ENCODE data around the gene PSMG4.
A peak's percentile ranks its signal among the peaks of the same experiment; 100 is the strongest.

The PSMG4 gene

DNA sequence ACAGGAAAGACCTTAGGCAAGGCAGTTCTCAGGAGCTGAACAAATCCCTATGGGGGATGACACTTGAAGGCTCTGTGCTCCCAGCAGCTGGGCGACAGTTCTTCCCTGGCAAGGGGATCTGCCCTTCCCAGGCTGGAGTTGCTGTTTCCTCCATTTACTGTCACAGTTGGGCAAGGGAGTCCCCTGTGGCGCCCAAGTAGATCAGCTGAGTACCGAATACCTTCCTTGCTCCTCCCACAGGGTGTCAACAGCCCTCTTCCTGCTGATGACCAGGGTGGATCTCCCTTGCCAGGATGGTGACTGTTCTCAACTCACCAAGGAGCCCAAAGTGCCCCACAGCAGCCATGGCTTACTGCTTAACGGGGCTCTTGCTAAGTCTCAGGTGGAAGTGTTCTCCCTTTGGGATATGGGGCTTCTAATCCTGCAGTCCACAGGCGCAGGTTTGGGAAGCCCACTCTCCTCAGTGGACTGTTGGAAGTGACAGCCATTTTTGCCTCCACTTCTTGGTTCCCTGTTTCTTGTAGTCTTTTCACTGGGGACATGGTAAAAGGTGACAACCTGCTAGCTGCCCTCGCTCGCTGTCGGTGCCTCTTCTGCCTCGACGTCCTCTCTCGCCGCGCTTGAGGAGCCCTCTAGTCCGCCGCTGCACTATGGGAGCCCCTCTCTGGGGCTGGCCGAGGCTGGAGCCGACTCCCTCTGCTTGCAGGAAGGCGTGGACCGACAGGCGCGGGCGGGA lies 5.7 kb upstream of the PSMG4 start:
- DNase-seq, result no peak

- no peak for DNase-seq
These were observed 5.2 kb upstream of the PSMG4 start for GRCh38 chr6:3253597-3253961.

GRCh38 chr6:3258201-3258600 lies 546 bp upstream of the PSMG4 start:
- DNase-seq, result no peak

DNA sequence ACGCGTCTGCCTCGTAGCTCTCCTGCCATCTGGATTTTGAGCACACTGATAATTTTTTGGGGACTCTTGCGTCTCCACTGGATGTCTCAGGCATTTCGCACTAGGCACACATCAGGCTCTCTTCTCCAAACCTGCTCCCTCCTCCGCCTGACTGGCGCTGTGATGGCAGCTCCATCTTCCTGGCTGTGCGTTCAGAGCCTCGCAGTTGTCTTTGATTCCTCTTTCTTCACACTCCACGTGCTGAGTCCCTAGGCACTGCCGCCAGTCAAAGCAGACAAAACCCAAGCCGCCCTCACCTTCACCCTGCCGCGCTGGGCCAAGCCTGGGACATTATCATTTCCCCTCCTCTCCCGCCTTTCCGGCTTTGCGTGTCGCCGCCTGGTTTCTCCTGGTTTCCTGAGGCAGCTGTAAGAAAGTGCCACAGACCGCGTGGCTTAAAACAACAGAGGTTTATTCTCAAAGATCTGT lies 778 bp downstream of the PSMG4 start:
- DNase-seq, result peak; percentile 20

- no peak for DNase-seq
These were observed 1.5 kb downstream of the PSMG4 start for GRCh38 chr6:3260296-3260695.

- DNase-seq, result no peak
These were observed 2.2 kb downstream of the PSMG4 start for GRCh38 chr6:3260772-3261517.

DNA sequence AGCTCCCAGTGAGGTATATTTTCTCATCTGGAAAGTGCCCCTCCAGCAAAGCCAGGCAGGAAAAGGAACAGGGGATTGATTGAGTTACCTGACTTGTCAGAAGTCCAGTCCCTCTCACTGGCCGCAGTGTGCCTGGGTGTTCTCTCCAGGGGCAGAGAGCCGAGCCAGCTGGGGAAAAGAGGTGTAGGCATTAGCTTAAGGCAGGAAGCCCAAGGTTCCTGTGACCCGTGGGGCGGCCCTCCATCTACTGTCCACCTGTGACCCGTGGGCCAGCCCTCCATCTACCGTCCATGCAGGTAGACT lies 2.7 kb downstream of the PSMG4 start:
- DNase-seq, result no peak

DNA sequence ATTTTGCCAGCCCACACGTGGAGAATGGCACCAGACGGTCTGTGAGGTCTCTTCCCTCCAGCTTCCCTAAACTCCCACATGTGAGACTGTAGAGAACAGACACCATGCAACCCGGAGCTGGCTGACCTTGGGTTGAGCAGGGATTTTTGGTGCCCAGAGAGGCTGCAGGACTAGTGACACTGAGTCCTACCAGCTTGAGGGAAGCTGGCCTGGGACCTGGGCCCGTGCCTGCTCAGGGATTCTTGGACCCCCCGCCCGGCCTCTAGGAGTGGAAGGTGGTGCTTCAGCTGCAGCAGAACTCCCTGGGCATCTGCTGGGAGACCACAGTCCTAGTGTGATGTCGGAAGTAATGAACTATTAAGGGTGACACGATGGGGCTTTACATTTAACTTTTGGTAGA lies 3.2 kb downstream of the PSMG4 start:
- DNase-seq, result no peak

- DNase-seq, result no peak
These were observed 4.3 kb downstream of the PSMG4 start for GRCh38 chr6:3263096-3263495.

DNA sequence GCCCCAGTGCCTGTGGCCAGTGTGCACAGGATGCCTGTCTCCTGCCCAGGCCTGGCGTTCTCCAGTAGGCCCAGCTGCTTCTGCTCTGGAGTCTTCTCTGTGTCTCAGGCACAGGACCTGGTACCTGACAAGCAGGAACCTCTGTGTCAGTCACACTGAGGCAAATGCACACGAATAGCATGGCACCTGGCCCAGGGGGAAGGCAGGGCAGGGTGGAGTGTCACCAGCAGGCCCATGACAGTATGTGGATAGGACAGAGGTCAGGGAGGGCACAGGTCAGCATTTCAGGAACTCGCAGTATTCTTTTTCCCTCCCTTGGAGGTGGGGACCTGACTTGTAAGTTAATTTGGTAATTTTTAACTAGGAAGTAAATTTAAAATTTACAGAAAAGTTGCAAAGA lies 5.6 kb downstream of the PSMG4 start:
- no peak for DNase-seq

DNA sequence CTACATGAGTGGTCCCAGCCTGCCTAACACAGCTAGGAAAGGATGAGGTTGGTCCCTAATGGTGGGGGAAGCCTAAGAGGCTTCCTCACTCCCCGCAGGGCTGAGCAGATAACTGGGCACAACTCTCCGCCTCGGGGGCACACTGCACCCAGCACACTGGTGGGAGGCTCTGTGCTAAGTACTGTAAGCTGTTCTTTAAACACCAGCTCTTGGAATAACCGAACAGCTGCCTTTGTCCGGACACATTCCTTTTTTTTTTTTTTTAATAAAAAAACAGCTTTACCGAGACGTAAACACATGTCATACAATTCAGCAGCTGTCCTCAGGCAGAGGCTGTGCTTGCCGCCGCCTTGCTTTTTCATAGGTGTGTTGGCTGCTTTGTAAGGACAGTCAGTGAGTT lies 6.9 kb downstream of the PSMG4 start:
- no peak for DNase-seq

DNA sequence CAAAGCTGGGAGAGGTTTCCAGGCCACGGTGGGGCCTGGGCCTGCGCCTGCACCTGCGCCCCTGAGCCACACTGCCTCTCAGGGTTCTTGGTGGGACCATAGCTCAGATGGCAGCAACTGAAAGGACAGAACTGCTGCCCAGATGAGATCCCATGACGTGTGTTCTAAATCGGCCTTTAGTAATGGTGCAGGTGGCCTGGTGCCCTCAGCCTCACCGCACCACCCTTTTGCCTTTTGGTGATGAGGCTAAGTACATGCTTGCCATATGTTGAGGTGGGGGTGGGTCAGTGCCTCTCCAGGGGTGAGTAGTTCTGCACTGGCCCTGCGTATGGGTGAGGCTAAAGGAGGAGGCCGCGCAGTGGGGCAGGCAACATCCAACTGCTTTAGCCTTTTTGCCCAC lies 7.4 kb downstream of the PSMG4 start:
- DNase-seq, result no peak

GRCh38 chr6:3267162-3267561 lies 8.4 kb downstream of the PSMG4 start:
- no peak for DNase-seq

DNA sequence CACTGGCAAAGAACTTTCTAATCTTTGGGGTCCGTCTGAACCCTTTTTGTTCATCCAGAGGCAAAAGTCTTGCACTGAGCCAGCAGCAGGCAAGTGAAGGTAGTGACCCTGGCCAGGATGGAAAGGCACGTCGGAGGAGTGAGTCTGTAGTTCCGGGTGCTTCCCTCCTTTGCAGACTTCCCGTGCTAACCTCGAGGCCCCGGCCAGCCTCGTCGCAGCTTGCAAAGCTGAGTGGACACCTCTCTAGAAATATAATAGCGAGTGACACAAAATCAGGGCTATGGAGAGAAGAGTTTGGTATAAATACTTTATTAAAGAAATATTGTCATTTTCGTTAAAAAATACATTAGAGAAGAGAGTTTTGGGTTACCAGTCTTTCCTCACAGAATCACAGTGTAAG lies 9.9 kb downstream of the PSMG4 start:
- no peak for DNase-seq

GRCh38 chr6:3269281-3269975 lies 10.7 kb downstream of the PSMG4 start:
- no peak for DNase-seq

GRCh38 chr6:3270258-3270657 lies 11.5 kb downstream of the PSMG4 start:
- no peak for DNase-seq

- DNase-seq, result no peak
These were observed 13.0 kb downstream of the PSMG4 start for GRCh38 chr6:3271756-3272155.

DNA sequence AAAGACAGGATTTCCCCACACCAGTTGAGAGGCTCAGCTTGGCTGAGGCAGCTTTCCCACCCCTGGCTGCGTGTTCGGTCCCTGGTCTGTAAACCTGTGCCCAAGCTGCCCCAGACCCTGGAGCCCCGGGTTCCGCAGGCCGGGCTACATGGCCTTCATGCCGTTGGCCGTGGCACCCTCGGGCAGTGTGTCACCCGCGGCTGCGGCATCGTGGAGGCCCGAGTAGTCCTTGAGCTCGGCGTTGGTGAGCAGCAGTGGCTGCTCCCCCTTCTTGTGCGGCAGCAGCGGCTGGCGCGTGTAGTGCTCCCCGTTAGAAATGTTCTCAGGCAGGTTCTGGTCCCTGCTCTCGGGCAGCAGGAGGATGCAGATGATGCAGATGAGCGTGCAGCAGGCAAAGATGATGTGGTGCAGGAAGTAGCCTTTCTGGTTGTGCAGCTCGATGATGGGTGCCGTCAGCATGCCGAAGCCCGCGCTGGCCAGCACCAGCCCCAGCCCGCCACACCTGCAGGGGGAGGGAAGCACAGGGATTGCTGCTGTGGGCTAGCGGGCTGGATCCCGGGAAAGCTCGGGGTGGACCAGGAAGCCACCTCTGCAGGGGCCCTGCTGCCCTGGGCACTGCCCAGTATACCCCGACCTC lies 14.3 kb downstream of the PSMG4 start:
- no peak for DNase-seq

DNA sequence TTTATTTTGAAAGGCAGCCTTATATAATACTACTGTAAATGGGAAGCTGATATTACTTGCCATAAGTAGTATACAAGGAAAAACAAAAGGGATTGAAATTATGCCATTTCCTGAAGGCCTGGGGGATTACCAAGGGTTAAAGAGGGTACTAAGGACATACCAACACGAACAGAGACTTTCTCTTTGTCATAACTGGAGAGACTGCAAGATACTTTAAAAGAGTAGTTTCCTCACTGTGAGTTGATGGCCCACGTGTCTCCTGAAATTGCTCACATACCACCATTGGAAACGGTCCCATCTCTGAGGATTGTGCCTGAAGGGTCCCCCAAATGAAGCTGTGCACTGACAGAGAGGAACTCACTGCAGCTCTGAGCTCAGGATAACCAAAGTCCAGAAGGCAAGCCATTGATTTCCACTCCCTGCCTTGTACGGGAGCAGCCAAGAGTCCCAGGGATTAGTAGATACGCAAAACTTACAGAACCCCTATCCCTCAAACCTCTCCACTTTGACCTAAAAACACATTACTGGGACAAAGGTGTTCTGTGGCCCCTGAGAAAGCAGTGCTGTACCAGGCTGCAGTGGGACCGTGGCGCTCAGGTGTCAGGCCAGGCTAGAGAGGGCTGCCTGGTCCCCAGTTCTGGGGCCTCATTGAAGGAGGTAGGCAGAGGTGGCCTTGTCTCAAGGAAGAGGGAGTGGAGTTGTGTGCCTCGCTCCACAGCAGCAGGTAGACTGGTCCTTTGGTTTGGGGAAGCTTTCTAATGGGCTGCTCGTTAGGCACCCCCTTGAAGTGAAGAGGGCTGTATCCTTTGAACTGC lies 15.2 kb downstream of the PSMG4 start:
- DNase-seq, result no peak

DNA sequence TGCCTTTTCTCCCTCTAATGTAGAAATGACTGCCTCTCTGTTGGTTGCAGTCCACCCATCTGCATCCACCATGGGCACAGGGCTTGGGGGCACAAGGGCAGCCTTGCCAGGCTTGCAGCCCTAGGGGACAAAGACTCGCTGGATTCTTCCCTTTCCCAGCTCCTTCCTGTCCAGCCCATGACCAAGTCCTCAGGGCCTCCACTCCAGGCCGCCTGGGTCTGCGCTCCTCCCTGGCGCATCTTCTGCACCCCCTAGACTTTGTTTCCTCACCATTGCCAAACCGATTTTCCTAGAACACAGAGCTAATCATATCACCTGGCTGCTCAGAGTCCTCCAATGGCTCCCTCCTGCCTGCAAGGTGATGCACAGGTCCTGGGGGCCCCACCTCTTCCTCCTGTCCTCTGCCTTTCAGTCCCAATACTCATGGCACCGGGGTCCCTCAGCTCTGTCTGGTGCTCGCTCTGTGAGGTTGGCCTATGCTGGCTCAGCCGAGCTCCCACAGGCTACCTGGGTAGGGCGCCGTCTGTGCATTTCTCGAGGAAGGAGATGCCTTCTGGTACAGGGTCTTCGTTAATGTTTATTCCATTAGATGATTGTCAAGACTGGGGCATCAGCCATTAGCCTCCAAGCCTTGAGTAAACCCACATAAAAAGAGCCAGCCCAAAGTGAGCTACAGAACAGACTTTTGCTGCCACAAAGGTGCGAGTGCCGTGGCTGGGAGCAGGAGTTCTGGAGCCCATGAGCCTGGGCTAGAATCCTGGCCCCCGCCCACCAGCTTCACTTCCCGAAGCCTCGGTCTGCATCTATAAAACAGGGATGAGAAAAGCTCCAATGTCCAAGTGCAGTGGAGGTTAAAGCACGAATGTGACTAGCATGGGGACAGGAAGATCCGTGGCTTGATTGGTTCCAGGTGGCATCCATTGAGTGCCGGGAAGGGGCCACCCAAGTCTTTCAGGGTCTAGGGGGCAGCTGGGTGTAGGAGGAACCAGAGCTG lies 17.7 kb downstream of the PSMG4 start:
- no peak for DNase-seq

- DNase-seq, result no peak
These were observed 18.5 kb downstream of the PSMG4 start for GRCh38 chr6:3277251-3277650.

Data from CD4-positive, alpha-beta T cell treated with Interleukin-21 for 1 hour (primary cell).